Lower leg skin (tissue), 3 donors: ENCODE measurements around the gene ANKRD31.
"Not testable (repeated sequence)": the region's sequence is repeated elsewhere in the genome, so short reads cannot be mapped to it uniquely, and the experiment has no call there.

ENCODE experiments used
- POLR2A ChIP-seq, 2 donors: fragments of 450-650 bp; IDR thresholded peaks; one replicate each; pipeline ENCODE4 v1.6.1; 2016 to 2017; ENCODE audit warnings: antibody characterized with exemption in 2 of 2, mild to moderate bottlenecking in 1 of 2, moderate library complexity in 1 of 2
- TF ChIP-seq, protein P1 (sequence below), 3 donors: fragments of 450-650 bp; IDR thresholded peaks; one replicate each; pipeline ENCODE4 v1.5.1; 2016; ENCODE audit warnings: antibody characterized with exemption in 3 of 3, mild to moderate bottlenecking in 3 of 3, moderate library complexity in 2 of 3

DNA sequence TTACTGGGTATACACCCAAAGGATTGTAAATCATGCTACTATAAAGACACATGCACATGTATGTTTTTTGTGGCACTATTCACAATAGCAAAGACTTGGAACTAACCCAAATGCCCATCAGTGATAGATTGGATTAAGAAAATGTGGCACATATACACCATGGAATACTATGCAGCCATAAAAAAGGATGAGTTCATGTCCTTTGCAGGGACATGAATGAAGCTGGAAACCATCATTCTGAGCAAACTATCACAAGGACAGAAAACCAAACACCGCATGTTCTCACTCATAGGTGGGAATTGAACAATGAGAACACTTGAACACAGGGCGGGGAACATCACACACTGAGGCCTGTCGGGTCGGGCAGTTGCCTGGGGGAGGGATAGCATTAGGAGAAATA is 61.8 kb downstream of the ANKRD31 start:
- TF ChIP-seq, protein P1, sequence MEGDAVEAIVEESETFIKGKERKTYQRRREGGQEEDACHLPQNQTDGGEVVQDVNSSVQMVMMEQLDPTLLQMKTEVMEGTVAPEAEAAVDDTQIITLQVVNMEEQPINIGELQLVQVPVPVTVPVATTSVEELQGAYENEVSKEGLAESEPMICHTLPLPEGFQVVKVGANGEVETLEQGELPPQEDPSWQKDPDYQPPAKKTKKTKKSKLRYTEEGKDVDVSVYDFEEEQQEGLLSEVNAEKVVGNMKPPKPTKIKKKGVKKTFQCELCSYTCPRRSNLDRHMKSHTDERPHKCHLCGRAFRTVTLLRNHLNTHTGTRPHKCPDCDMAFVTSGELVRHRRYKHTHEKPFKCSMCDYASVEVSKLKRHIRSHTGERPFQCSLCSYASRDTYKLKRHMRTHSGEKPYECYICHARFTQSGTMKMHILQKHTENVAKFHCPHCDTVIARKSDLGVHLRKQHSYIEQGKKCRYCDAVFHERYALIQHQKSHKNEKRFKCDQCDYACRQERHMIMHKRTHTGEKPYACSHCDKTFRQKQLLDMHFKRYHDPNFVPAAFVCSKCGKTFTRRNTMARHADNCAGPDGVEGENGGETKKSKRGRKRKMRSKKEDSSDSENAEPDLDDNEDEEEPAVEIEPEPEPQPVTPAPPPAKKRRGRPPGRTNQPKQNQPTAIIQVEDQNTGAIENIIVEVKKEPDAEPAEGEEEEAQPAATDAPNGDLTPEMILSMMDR (IDR thresholded peaks at IDR 0.05) = not testable (repeated sequence)
- not testable (repeated sequence) for TF ChIP-seq POLR2A (IDR thresholded peaks at IDR 0.05)
